Neural progenitor cell (in vitro differentiated cells): ENCODE results near the gene TLL1.

Experiments
- EZH2 ChIP-seq: fragments of 200-600 bp; sonication (generic); IDR thresholded peaks from 2 replicates; pipeline ENCODE4 v1.6.1; 2017; ENCODE audit warnings: antibody characterized with exemption, mild to moderate bottlenecking, moderate library complexity
- TF ChIP-seq, protein P1 (sequence below): fragments of 200-600 bp; sonication (generic); IDR thresholded peaks from 2 replicates; pipeline ENCODE4 v1.5.1; 2017; ENCODE audit warnings: antibody characterized with exemption, mild to moderate bottlenecking

DNA sequence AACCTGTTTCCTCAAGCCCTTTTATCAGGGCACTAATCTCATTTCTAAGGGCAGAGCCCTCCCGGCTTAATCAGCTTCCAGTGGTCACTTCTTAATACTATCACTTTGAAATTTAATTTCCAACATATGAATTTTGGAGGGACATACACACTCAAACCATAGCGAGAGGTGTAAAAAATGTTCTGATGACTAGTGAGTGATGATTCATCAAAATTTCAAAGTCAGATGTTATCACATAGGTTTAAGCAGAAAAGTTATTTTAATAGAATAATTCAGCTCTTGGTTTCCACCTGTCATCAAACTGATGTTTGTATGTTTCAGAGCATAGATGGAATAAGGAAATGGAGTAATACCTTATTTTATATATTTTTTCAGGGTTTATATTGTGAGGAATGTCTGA is 161.9 kb downstream of the TLL1 start:
- TF ChIP-seq, protein P1, sequence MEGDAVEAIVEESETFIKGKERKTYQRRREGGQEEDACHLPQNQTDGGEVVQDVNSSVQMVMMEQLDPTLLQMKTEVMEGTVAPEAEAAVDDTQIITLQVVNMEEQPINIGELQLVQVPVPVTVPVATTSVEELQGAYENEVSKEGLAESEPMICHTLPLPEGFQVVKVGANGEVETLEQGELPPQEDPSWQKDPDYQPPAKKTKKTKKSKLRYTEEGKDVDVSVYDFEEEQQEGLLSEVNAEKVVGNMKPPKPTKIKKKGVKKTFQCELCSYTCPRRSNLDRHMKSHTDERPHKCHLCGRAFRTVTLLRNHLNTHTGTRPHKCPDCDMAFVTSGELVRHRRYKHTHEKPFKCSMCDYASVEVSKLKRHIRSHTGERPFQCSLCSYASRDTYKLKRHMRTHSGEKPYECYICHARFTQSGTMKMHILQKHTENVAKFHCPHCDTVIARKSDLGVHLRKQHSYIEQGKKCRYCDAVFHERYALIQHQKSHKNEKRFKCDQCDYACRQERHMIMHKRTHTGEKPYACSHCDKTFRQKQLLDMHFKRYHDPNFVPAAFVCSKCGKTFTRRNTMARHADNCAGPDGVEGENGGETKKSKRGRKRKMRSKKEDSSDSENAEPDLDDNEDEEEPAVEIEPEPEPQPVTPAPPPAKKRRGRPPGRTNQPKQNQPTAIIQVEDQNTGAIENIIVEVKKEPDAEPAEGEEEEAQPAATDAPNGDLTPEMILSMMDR = no peak
- no peak for TF ChIP-seq EZH2
